SW480 (cell line): ENCODE measurements around the gene NOP53.
"Not testable (repeated sequence)": the region's sequence is repeated elsewhere in the genome, so short reads cannot be mapped to it uniquely, and the experiment has no call there.

ENCODE experiments used
- DNase-seq: peaks from one replicate; pipeline ENCODE4 v3.0.0-alpha.2; 2016; ENCODE audit warnings: low spot score

The NOP53 gene

GRCh38 chr19:47718415-47719046 lies 26.8 kb upstream of the NOP53 start:
- not testable (repeated sequence) for DNase-seq

- no peak for DNase-seq
Measured at GRCh38 chr19:47719047-47719859, 26.1 kb upstream of the NOP53 start.

- DNase-seq: no peak
Measured at GRCh38 chr19:47720669-47721422, 24.5 kb upstream of the NOP53 start.

- peak; percentile 69 for DNase-seq
Measured at GRCh38 chr19:47723581-47723940, 21.8 kb upstream of the NOP53 start.

GRCh38 chr19:47725759-47726401 lies 19.5 kb upstream of the NOP53 start:
- no peak for DNase-seq

GRCh38 chr19:47726467-47726866 lies 18.9 kb upstream of the NOP53 start:
- DNase-seq: no peak

GRCh38 chr19:47728295-47728694 lies 17.1 kb upstream of the NOP53 start:
- not testable (repeated sequence) for DNase-seq

GRCh38 chr19:47729468-47729798 lies 15.9 kb upstream of the NOP53 start:
- DNase-seq: peak; percentile 68

GRCh38 chr19:47729799-47730520 lies 15.4 kb upstream of the NOP53 start:
- peak; percentile 84 for DNase-seq

- no peak for DNase-seq
Measured at GRCh38 chr19:47730521-47730889, 14.8 kb upstream of the NOP53 start.

GRCh38 chr19:47730910-47731309 lies 14.4 kb upstream of the NOP53 start:
- DNase-seq: no peak

GRCh38 chr19:47735131-47735530 lies 10.2 kb upstream of the NOP53 start:
- DNase-seq: no peak

- no peak for DNase-seq
Measured at GRCh38 chr19:47740866-47741519, 4.4 kb upstream of the NOP53 start.

- DNase-seq: no peak
Measured at GRCh38 chr19:47741544-47742140, 3.7 kb upstream of the NOP53 start.

- DNase-seq: no peak
Measured at GRCh38 chr19:47742634-47743033, 2.7 kb upstream of the NOP53 start.

- not testable (repeated sequence) for DNase-seq
Measured at GRCh38 chr19:47746129-47746528, 783 bp downstream of the NOP53 start.

GRCh38 chr19:47749326-47749725 lies 4.0 kb downstream of the NOP53 start:
- no peak for DNase-seq

GRCh38 chr19:47750752-47751151 lies 5.4 kb downstream of the NOP53 start:
- DNase-seq: no peak

GRCh38 chr19:47752440-47753211 lies 7.3 kb downstream of the NOP53 start:
- no peak for DNase-seq
